HK-2 (cell line): Measurements from ENCODE around the gene BTBD8.
"Not testable (repeated sequence)": the region's sequence is repeated elsewhere in the genome, so short reads cannot be mapped to it uniquely, and the experiment has no call there.

Experiments
- DNase-seq: peaks from one replicate; pipeline ENCODE4 v3.0.0-alpha.2; 2018; ENCODE audit not compliant: unreplicated experiment

Gene BTBD8

GRCh38 chr1:92080128-92080985 lies at the start of gene BTBD8:
BTBD8 (plus strand) TSS chr1:92080345; CDS start chr1:92080572, 227 bp downstream.
- DNase-seq, result peak; percentile 79

- DNase-seq, result peak; percentile 44
These were observed 49.5 kb upstream of the BTBD8 start for GRCh38 chr1:92030656-92031107.

GRCh38 chr1:92031281-92032110 lies 48.6 kb upstream of the BTBD8 start:
- DNase-seq, result no peak

- DNase-seq, result peak; percentile 8
These were observed 42.7 kb upstream of the BTBD8 start for GRCh38 chr1:92037400-92037799.

GRCh38 chr1:92038695-92039346 lies 41.3 kb upstream of the BTBD8 start:
- no peak for DNase-seq

GRCh38 chr1:92040971-92041370 lies 39.2 kb upstream of the BTBD8 start:
- DNase-seq, result no peak

GRCh38 chr1:92043621-92044020 lies 36.5 kb upstream of the BTBD8 start:
- no peak for DNase-seq

GRCh38 chr1:92045766-92046495 lies 34.2 kb upstream of the BTBD8 start:
- DNase-seq, result no peak

- DNase-seq, result no peak
These were observed 28.2 kb upstream of the BTBD8 start for GRCh38 chr1:92051948-92052347.

GRCh38 chr1:92065042-92065441 lies 15.1 kb upstream of the BTBD8 start:
- DNase-seq, result no peak

- no peak for DNase-seq
These were observed 13.8 kb upstream of the BTBD8 start for GRCh38 chr1:92066321-92066720.

GRCh38 chr1:92070892-92071291 lies 9.3 kb upstream of the BTBD8 start:
- no peak for DNase-seq

GRCh38 chr1:92074446-92074845 lies 5.7 kb upstream of the BTBD8 start:
- not testable (repeated sequence) for DNase-seq

GRCh38 chr1:92075311-92075710 lies 4.8 kb upstream of the BTBD8 start, which contains the start of gene SETSIP:
SETSIP (minus strand) TSS chr1:92075411; CDS start chr1:92075411, 0 bp downstream.
- DNase-seq, result no peak

GRCh38 chr1:92076363-92076762 lies 3.8 kb upstream of the BTBD8 start:
- no peak for DNase-seq

GRCh38 chr1:92078077-92078476 lies 2.1 kb upstream of the BTBD8 start:
- DNase-seq, result not testable (repeated sequence)

GRCh38 chr1:92079441-92079840 lies 704 bp upstream of the BTBD8 start:
- no peak for DNase-seq

GRCh38 chr1:92081031-92081430 lies 886 bp downstream of the BTBD8 start:
- DNase-seq, result no peak

- DNase-seq, result no peak
These were observed 4.5 kb downstream of the BTBD8 start for GRCh38 chr1:92084651-92085050.

GRCh38 chr1:92085727-92086126 lies 5.6 kb downstream of the BTBD8 start:
- no peak for DNase-seq

GRCh38 chr1:92087542-92087941 lies 7.4 kb downstream of the BTBD8 start:
- DNase-seq, result no peak
